ENCODE results near the gene CDC25B. TPM values are rescaled to one million over a fixed set of nuclear protein-coding genes. Genes with fewer than 3 reads are reported as not detected.

Gene CDC25B
- total RNA-seq, 1 donor from 2014 or later: 60.6 TPM

DNA sequence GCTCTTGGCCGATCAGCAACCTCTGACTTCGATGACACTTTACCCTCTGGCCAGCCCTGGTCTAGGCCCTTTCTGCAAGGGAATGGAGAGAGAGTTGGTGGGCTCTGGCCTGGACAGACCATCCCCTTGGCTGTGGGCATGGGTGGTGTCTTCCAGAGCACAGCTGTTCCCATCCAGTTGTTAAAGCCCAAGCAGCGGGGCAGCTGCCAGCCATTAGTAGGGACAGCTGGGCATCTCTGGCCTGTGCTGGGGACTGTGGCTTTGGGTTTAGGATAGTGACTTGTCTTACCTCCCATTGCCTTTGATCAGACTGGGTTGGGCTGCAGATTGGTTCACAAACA lies 2.8 kb downstream of the CDC25B start:
- intact Hi-C loops (cut with DNase I): no loop called here
- H3K36me3 ChIP-seq: peaks cover 36 to 38% of the 10 kb centered on the region in 2 donors
- TF ChIP-seq, protein P1, sequence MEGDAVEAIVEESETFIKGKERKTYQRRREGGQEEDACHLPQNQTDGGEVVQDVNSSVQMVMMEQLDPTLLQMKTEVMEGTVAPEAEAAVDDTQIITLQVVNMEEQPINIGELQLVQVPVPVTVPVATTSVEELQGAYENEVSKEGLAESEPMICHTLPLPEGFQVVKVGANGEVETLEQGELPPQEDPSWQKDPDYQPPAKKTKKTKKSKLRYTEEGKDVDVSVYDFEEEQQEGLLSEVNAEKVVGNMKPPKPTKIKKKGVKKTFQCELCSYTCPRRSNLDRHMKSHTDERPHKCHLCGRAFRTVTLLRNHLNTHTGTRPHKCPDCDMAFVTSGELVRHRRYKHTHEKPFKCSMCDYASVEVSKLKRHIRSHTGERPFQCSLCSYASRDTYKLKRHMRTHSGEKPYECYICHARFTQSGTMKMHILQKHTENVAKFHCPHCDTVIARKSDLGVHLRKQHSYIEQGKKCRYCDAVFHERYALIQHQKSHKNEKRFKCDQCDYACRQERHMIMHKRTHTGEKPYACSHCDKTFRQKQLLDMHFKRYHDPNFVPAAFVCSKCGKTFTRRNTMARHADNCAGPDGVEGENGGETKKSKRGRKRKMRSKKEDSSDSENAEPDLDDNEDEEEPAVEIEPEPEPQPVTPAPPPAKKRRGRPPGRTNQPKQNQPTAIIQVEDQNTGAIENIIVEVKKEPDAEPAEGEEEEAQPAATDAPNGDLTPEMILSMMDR (IDR thresholded peaks at IDR 0.05): no peak
- H3K27me3 ChIP-seq: no peaks in the 10 kb centered on the region
- no peak for DNase-seq (ENCODE audit: low spot score in 2 of 2)
- H3K27ac ChIP-seq: peak overlapping the region in 1 of 2 donors; percentile 30
- no peak overlapping the region for H3K4me3 ChIP-seq
- peaks cover 14 to 27% of the 10 kb centered on the region in 2 donors for H3K4me1 ChIP-seq
- H3K9me3 ChIP-seq: no peaks in the 10 kb centered on the region

DNA sequence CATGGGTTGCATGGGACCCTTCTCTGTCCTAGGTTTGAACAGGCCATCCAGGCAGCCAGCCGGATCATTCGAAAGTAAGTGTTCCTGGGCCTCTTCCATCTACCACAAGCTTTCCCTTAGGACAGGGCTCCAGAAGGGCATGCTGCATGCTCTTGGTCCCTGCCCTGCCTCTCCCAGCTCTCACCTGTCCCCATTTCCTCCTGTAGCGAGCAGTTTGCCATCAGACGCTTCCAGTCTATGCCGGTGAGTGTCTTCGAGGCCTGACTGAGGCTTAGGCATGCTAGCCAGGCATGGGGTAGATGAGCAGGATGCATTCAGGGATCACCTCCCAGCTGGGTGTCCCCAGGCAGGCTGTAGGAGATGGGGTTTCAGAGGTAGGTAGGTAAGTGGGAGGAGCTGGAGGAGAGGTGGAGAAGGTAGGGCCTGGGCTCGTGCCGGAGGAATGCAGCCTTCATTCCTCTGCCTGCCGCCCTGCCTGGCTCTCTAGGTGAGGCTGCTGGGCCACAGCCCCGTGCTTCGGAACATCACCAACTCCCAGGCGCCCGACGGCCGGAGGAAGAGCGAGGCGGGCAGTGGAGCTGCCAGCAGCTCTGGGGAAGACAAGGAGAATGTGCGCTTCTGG lies 4.3 kb downstream of the CDC25B start:
- intact Hi-C loops (cut with DNase I): no loop called here
- peaks cover 14 to 18% of the 10 kb centered on the region in 2 donors for H3K4me1 ChIP-seq
- H3K9me3 ChIP-seq: no peaks in the 10 kb centered on the region
- TF ChIP-seq, protein P1 (IDR thresholded peaks at IDR 0.05): no peak
- no peak for DNase-seq (ENCODE audit: low spot score in 2 of 2)
- H3K27me3 ChIP-seq: no peaks in the 10 kb centered on the region
- peak overlapping the region in 1 of 2 donors; percentile 23 for H3K27ac ChIP-seq
- no peak overlapping the region for H3K4me3 ChIP-seq
- peaks cover 49 to 50% of the 10 kb centered on the region in 2 donors for H3K36me3 ChIP-seq

DNA sequence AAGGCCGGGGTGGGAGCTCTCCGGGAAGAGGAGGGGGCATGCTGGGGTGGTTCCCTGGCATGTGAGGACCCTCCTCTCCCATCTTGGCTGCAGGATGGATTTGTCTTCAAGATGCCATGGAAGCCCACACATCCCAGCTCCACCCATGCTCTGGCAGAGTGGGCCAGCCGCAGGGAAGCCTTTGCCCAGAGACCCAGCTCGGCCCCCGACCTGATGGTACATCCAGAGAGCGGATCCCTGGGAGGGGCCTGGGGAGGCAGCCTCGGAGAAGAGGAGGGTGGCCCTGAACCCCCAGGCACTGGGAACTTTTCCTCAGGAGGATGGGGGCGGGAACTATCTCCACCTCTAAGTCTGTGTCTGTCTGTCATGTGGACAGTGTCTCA lies 4.8 kb downstream of the CDC25B start:
- H3K4me1 ChIP-seq: peaks cover 14 to 20% of the 10 kb centered on the region in 2 donors
- no peaks in the 10 kb centered on the region for H3K27me3 ChIP-seq
- intact Hi-C loops (cut with DNase I): no loop called here
- no peak overlapping the region for H3K4me3 ChIP-seq
- no peak overlapping the region for H3K27ac ChIP-seq
- DNase-seq (ENCODE audit: low spot score in 2 of 2): no peak
- TF ChIP-seq, protein P1 (IDR thresholded peaks at IDR 0.05): no peak
- H3K36me3 ChIP-seq: peaks cover 49 to 52% of the 10 kb centered on the region in 2 donors
- no peaks in the 10 kb centered on the region for H3K9me3 ChIP-seq

DNA sequence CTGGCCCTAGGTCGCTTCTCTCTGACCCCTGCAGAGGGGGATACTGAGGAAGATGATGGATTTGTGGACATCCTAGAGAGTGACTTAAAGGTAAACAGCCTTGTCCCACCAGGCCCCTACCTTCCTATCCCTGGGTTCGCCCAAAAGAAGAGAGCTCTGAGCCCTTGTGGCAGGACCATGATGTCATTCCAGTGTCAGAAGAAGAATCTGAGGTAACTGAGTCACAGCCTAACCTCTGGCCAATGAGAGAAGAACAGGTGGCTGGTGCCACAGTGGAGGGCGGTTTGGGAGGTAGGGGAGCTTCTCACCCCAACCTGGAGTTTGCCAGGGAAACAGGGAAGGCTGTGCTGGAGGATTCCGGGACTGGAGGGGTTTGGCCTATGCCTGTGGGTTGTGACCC lies 5.2 kb downstream of the CDC25B start:
- H3K4me3 ChIP-seq: no peak overlapping the region
- TF ChIP-seq, protein P1 (IDR thresholded peaks at IDR 0.05): no peak
- DNase-seq (ENCODE audit: low spot score in 2 of 2): no peak
- no peak overlapping the region for H3K27ac ChIP-seq
- peaks cover 14 to 24% of the 10 kb centered on the region in 2 donors for H3K4me1 ChIP-seq
- intact Hi-C loops (cut with DNase I): no loop called here
- H3K9me3 ChIP-seq: peaks cover 0 to 2% of the 10 kb centered on the region in 2 donors
- peaks cover 49 to 52% of the 10 kb centered on the region in 2 donors for H3K36me3 ChIP-seq
- H3K27me3 ChIP-seq: no peaks in the 10 kb centered on the region

DNA sequence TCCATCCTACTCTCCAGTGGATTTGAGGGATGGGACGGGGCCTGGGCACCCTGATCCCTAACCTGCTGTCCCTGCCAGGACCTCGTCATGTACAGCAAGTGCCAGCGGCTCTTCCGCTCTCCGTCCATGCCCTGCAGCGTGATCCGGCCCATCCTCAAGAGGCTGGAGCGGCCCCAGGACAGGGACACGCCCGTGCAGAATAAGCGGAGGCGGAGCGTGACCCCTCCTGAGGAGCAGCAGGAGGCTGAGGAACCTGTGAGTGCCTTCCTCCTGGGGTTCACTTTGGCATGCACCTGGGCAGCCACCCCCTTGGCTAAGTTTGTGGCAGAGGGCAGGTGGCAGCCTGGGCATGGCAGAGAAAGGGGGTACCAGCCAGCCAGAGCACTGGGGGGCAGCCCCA lies 5.7 kb downstream of the CDC25B start:
- H3K9me3 ChIP-seq: peaks cover 0 to 3% of the 10 kb centered on the region in 2 donors
- no peak overlapping the region for H3K27ac ChIP-seq
- DNase-seq (ENCODE audit: low spot score in 2 of 2): no peak
- TF ChIP-seq, protein P1 (IDR thresholded peaks at IDR 0.05): no peak
- H3K27me3 ChIP-seq: no peaks in the 10 kb centered on the region
- intact Hi-C loops (cut with DNase I): no loop called here
- no peak overlapping the region for H3K4me3 ChIP-seq
- peaks cover 15 to 22% of the 10 kb centered on the region in 2 donors for H3K4me1 ChIP-seq
- H3K36me3 ChIP-seq: peaks cover 49 to 52% of the 10 kb centered on the region in 2 donors
